B cell (primary cell): ENCODE results near the gene THAP2. TPM values are rescaled to one million over a fixed set of nuclear protein-coding genes. Genes with fewer than 3 reads are reported as not detected.

Source experiments
- ATAC-seq: fragments of 200-7000 bp; cut with Tn5 transposase; one replicate; pipeline ENCODE4 v1.10.0; 2021; ENCODE audit warnings: low read depth, mild to moderate bottlenecking, moderate number of reproducible peaks, moderate library complexity
- CTCF ChIA-PET: fragments of 350-600 bp; sonication (Branson Sonifier 250); formaldehyde crosslinking; loops from one replicate; lab custom pipeline; 2021; ENCODE audit warnings: antibody characterized with exemption, inconsistent platforms; lab: Charles Lee
- POLR2A ChIA-PET: fragments of 350-600 bp; sonication (Branson Sonifier 250); formaldehyde crosslinking; loops from one replicate; lab custom pipeline; 2021; ENCODE audit warnings: antibody characterized with exemption; lab: Charles Lee
- DNase-seq: peaks from one replicate; pipeline ENCODE4 v3.0.0; 2013
- H2AFZ ChIP-seq: 2 replicates; pipeline ENCODE4 v1.6.1; 2012; ENCODE audit warnings: mild to moderate bottlenecking, low read depth, low read length; ENCODE audit not compliant: insufficient read depth, poor library complexity, severe bottlenecking
- H3K27ac ChIP-seq, 2 donors: 1 replicate in 1 of 2; 2 replicates in 1 of 2; pipeline ENCODE4 v1.5.1; 2012 to 2013; ENCODE audit warnings: low read length in 2 of 2, mild to moderate bottlenecking in 2 of 2, moderate library complexity in 1 of 2
- H3K27me3 ChIP-seq, 4 experiments: fragments of 200-600 bp in 1 of 4; sonication (generic) in 1 of 4; replicated peaks in 1 of 4; 1 replicate in 2 of 4; 2 replicates in 2 of 4; pipeline versions ENCODE4 v1.6.1 to v1.7.0; 2013 to 2016; ENCODE audit warnings: low read length in 3 of 4, mild to moderate bottlenecking in 2 of 4, mixed read lengths in 1 of 4, moderate library complexity in 1 of 4; ENCODE audit not compliant: insufficient read depth in 4 of 4, control insufficient read depth in 3 of 4; ENCODE audit errors: control extremely low read depth in 1 of 4
- H3K36me3 ChIP-seq, 2 experiments: replicated peaks in 1 of 2; 1 replicate in 1 of 2; 2 replicates in 1 of 2; pipeline versions ENCODE4 v1.6.1 to v1.7.1; 2013; ENCODE audit warnings: low read length in 1 of 2; ENCODE audit not compliant: insufficient read depth in 2 of 2, control insufficient read depth in 1 of 2; ENCODE audit errors: control extremely low read depth in 1 of 2, extremely low read depth in 1 of 2
- H3K4me1 ChIP-seq, 2 donors: fragments of 200-600 bp in 1 of 2; sonication (generic) in 1 of 2; 1 replicate in 1 of 2; 2 replicates in 1 of 2; pipeline versions ENCODE4 v1.5.1 to v1.6.1; 2013 to 2017; ENCODE audit warnings: low read length in 2 of 2; ENCODE audit not compliant: control insufficient read depth in 2 of 2, insufficient read depth in 2 of 2
- H3K4me2 ChIP-seq: replicated peaks from 2 replicates; pipeline ENCODE3; 2012; ENCODE audit warnings: mild to moderate bottlenecking, low read depth, low read length; ENCODE audit not compliant: poor library complexity, severe bottlenecking
- H3K4me3 ChIP-seq, 5 experiments: fragments of 200-600 bp in 1 of 5; sonication (generic) in 1 of 5; 1 replicate in 3 of 5; 2 replicates in 2 of 5; pipeline versions ENCODE4 v1.5.1 to v1.7.0; 2011 to 2016; ENCODE audit warnings: low read length in 4 of 5, mild to moderate bottlenecking in 4 of 5, low read depth in 2 of 5, control low read depth in 1 of 5, moderate library complexity in 1 of 5; ENCODE audit not compliant: insufficient read depth in 1 of 5; ENCODE audit errors: control extremely low read depth in 1 of 5, extremely low read depth in 1 of 5
- H3K79me2 ChIP-seq: fragments of 200-600 bp; sonication (generic); one replicate; pipeline ENCODE4 v1.6.0; 2016; ENCODE audit warnings: low read length; ENCODE audit not compliant: control insufficient read depth, insufficient read depth
- H3K9ac ChIP-seq: fragments of 200-600 bp; sonication (generic); 2 replicates; pipeline ENCODE4 v1.6.1; 2017; ENCODE audit warnings: mild to moderate bottlenecking, low read length, moderate library complexity
- H3K9me3 ChIP-seq, 3 donors: one replicate each; pipeline versions ENCODE4 v1.6.1 to v1.7.1; 2013; ENCODE audit warnings: low read length in 2 of 3; ENCODE audit not compliant: control insufficient read depth in 2 of 3, insufficient read depth in 1 of 3; ENCODE audit errors: control extremely low read depth in 1 of 3
- H4K20me1 ChIP-seq: 2 replicates; pipeline ENCODE4 v1.6.0; 2012; ENCODE audit warnings: mild to moderate bottlenecking, low read length; ENCODE audit not compliant: insufficient read depth, control insufficient read depth, poor library complexity, severe bottlenecking
- H3K27ac Mint-ChIP-seq: one replicate; pipeline ENCODE4 v1.8.0; 2021; ENCODE audit warnings: mixed read lengths
- H3K27me3 Mint-ChIP-seq: one replicate; pipeline ENCODE4 v1.8.0; 2021; ENCODE audit warnings: mixed read lengths
- H3K4me1 Mint-ChIP-seq: one replicate; pipeline ENCODE4 v1.8.0; 2021; ENCODE audit warnings: mixed read lengths
- H3K4me3 Mint-ChIP-seq: one replicate; pipeline ENCODE4 v1.8.0; 2021; ENCODE audit warnings: mixed read lengths
- H3K9me3 Mint-ChIP-seq: one replicate; pipeline ENCODE4 v1.8.0; 2022; ENCODE audit warnings: mixed read lengths; ENCODE audit not compliant: insufficient read depth
- CTCF ChIP-seq: fragments of 200-600 bp; IDR thresholded peaks from one replicate; pipeline ENCODE4 v1.8.0; 2022; ENCODE audit warnings: antibody characterized with exemption, mild to moderate bottlenecking
- EZH2 ChIP-seq: IDR thresholded peaks from 2 replicates; pipeline ENCODE4 v1.6.1; 2012; ENCODE audit warnings: borderline replicate concordance, low read depth, mild to moderate bottlenecking, moderate library complexity, low read length; ENCODE audit not compliant: insufficient read depth, poor library complexity, severe bottlenecking
- WGBS: methylation state at CpG from one replicate; pipeline ENCODE4 v1.1.5; 2013; ENCODE audit warnings: missing lambda C conversion rate; ENCODE audit not compliant: insufficient coverage; 5-methylcytosine and 5-hydroxymethylcytosine counted together
- intact Hi-C: fragments of 100-400 bp; cut with micrococcal nuclease; formaldehyde crosslinking; loops from one replicate; pipeline ENCODE4 v1.10.0; 2022
- polyA plus RNA-seq: library from polyadenylated mRNA; depleted of rRNA; stranded (reverse); fragments of >200 nt; gene quantifications from 2 replicates; pipeline ENCODE4 v1.2.3, GENCODE V29; 2012
- total RNA-seq, 2 donors: library from RNA; stranded (reverse); fragments of 120-200 nt in 1 of 2; gene quantifications; 1 replicate in 1 of 2; 2 replicates in 1 of 2; pipeline versions ENCODE4 v1.2.3 to v1.2.4, GENCODE V29; 2013 to 2022

THAP2 gene
- total and polyA plus RNA-seq, 2 donors (not counting 1 experiment from before 2014, with no cell fraction given): 11.6 to 13.2 TPM

GRCh38 chr12:71683633-71684032 is 19.5 kb downstream of the THAP2 start:
- Histone ChIP-seq H2AFZ (peak overlapping the region; percentile 80), H3K9me3 (no peaks in the 10 kb centered on the region), H3K9ac (no peak overlapping the region), H3K4me3 (no peak overlapping the region), H3K27ac (peak overlapping the region; percentile 83 to 95), H4K20me1 (no peaks in the 10 kb centered on the region), H3K27me3 (no peaks in the 10 kb centered on the region), H3K79me2 (peaks cover 43% of the 10 kb centered on the region), H3K36me3 (no peaks in the 10 kb centered on the region), H3K4me2 (peak overlapping the region; percentile 86), H3K4me1 (peaks cover 31 to 34% of the 10 kb centered on the region in 2 donors)
- Mint-ChIP-seq H3K9me3 (no peaks in the 10 kb centered on the region), H3K27ac (no peak overlapping the region), H3K4me1 (peaks cover 26% of the 10 kb centered on the region), H3K27me3 (no peaks in the 10 kb centered on the region), H3K4me3 (no peak overlapping the region)
- no peak for TF ChIP-seq CTCF
- TF ChIP-seq EZH2: no peak
- ChIA-PET POLR2A (interaction anchor here (5.7 kb wide), 1 partner anchor 20 kb away, joined by 95 read pairs; the partner anchor contains the start of genes THAP2 and ZFC3H1), CTCF (interaction anchor here (1.0 to 6.1 kb wide), 5 partner anchors 18 to 96 kb away, joined by 3 to 68 read pairs (median 11); partner anchors contain the start of genes THAP2 and ZFC3H1)
- no peak for DNase-seq
- ATAC-seq: no peak
- intact Hi-C loops: no loop called here
- 90% methylated on average over 2 of the region's 5 CpGs for WGBS

- no peak for ATAC-seq
- H3K4me1 Mint-ChIP-seq: peaks cover 31% of the 10 kb centered on the region
- Histone ChIP-seq H3K9me3 (no peaks in the 10 kb centered on the region), H3K4me1 (peaks cover 36 to 38% of the 10 kb centered on the region in 2 donors), H3K27me3 (no peaks in the 10 kb centered on the region), H4K20me1 (no peaks in the 10 kb centered on the region), H2AFZ (peak overlapping the region; percentile 80), H3K79me2 (peaks cover 47% of the 10 kb centered on the region), H3K4me2 (peak overlapping the region; percentile 86), H3K9ac (peak overlapping the region; percentile 32), H3K4me3 (peak overlapping the region in 4 of 5 experiments; percentile 21 to 41 (median 34)), H3K27ac (peak overlapping the region; percentile 83 to 95), H3K36me3 (no peaks in the 10 kb centered on the region)
- TF ChIP-seq EZH2 (no peak), CTCF (no peak)
- ChIA-PET CTCF (interaction anchor here (0.8 to 6.1 kb wide), 10 partner anchors 14 to 96 kb away, joined by 3 to 68 read pairs (median 5); partner anchors contain the start of genes THAP2 and ZFC3H1), POLR2A (interaction anchor here (0.6 to 5.7 kb wide), 2 partner anchors 20 to 73 kb away, joined by 3 to 95 read pairs; partner anchors contain the start of genes THAP2 and ZFC3H1)
- H3K9me3 Mint-ChIP-seq: no peaks in the 10 kb centered on the region
- peak overlapping the region; percentile 59 for H3K27ac Mint-ChIP-seq
- WGBS: no CpG with 5 or more reads among the region's 5 CpGs
- intact Hi-C loops: no loop called here
- H3K27me3 Mint-ChIP-seq: no peaks in the 10 kb centered on the region
- peak overlapping the region; percentile 50 for H3K4me3 Mint-ChIP-seq
- DNase-seq: peak; percentile 52
Observed at GRCh38 chr12:71684081-71684480, 20.0 kb downstream of the THAP2 start.
